Mesothelial cell of epicardium (in vitro differentiated cells): ENCODE measurements around the gene GRP. TPM values are rescaled to one million over a fixed set of nuclear protein-coding genes. Genes with fewer than 3 reads are reported as not detected.

Experiments
- DNase-seq, 2 experiments: peaks; one replicate each; pipeline ENCODE4 v3.0.0; 2021; ENCODE audit warnings: low spot score in 2 of 2; ENCODE audit not compliant: unreplicated experiment in 2 of 2
- H3K27ac Mint-ChIP-seq: 2 replicates; pipeline ENCODE4 v1.8.0; 2021; ENCODE audit warnings: mixed read lengths
- H3K27me3 Mint-ChIP-seq: 2 replicates; pipeline ENCODE4 v1.8.0; 2021; ENCODE audit warnings: low read depth, mixed read lengths
- H3K36me3 Mint-ChIP-seq: 2 replicates; pipeline ENCODE4 v1.8.0; 2021; ENCODE audit warnings: mixed read lengths
- H3K4me1 Mint-ChIP-seq: 2 replicates; pipeline ENCODE4 v1.8.0; 2021; ENCODE audit warnings: mixed read lengths
- H3K4me3 Mint-ChIP-seq: 2 replicates; pipeline ENCODE4 v1.8.0; 2021; ENCODE audit warnings: mild to moderate bottlenecking, moderate library complexity, mixed read lengths
- H3K9me3 Mint-ChIP-seq: 2 replicates; pipeline ENCODE4 v1.8.0; 2021; ENCODE audit warnings: mixed read lengths
- total RNA-seq: library from RNA; stranded (reverse); gene quantifications from 3 replicates; pipeline ENCODE4 v1.2.1, GENCODE V29; 2021
- TF ChIP-seq, protein P1 (sequence below): fragments of 200-600 bp; sonication (generic); IDR thresholded peaks from one replicate; pipeline ENCODE4 v1.5.0; 2021; ENCODE audit warnings: antibody characterized with exemption; ENCODE audit not compliant: unreplicated experiment

GRP gene
- total RNA-seq, 1 donor from 2014 or later, result not detected

DNA sequence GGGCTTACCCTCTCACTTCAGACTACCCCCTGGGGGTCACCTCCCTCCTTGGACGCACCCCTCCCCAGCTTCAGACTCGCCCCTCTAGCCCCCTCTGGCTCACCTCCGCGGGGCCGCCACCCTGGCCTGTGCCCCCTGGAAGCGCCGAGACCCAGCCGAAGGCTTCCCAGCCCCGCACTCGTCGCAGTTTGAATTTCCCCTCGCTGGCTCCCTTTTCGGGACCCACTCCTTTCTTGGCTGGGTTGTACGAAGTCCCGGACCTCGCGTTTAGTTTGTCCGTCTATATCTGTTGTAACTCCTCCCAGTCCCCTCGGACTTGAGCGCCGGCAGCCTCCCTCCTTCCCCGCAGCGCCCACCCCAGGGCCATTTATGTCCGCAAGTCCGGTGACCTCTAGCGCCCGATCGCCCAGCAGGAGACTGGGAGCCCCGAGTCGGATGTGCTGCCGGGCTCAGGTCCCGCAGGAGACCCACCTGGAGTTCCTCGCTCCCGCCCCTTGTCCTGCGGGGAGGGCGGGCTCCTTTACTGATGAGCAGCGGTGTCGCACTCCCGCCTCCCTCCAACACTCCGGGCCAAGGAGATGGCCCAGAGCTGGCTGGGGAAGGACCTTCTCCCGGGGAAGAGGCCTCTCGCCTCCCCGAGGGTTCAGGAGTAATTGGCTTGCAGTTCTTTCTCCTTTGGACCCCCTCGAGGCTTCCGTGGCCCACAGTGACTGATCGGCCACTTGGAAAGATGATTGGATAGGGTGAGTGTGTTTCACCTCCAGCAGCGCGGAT is 54.0 kb downstream of the GRP start:
- H3K36me3 Mint-ChIP-seq, result no peaks in the 10 kb centered on the region
- H3K4me1 Mint-ChIP-seq, result peaks cover 14% of the 10 kb centered on the region
- peak overlapping the region; percentile 36 for H3K4me3 Mint-ChIP-seq
- H3K27me3 Mint-ChIP-seq, result peaks cover 91% of the 10 kb centered on the region
- no peaks in the 10 kb centered on the region for H3K9me3 Mint-ChIP-seq
- H3K27ac Mint-ChIP-seq, result no peak overlapping the region
- TF ChIP-seq, protein P1, sequence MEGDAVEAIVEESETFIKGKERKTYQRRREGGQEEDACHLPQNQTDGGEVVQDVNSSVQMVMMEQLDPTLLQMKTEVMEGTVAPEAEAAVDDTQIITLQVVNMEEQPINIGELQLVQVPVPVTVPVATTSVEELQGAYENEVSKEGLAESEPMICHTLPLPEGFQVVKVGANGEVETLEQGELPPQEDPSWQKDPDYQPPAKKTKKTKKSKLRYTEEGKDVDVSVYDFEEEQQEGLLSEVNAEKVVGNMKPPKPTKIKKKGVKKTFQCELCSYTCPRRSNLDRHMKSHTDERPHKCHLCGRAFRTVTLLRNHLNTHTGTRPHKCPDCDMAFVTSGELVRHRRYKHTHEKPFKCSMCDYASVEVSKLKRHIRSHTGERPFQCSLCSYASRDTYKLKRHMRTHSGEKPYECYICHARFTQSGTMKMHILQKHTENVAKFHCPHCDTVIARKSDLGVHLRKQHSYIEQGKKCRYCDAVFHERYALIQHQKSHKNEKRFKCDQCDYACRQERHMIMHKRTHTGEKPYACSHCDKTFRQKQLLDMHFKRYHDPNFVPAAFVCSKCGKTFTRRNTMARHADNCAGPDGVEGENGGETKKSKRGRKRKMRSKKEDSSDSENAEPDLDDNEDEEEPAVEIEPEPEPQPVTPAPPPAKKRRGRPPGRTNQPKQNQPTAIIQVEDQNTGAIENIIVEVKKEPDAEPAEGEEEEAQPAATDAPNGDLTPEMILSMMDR, result no peak
- DNase-seq, result no peak

GRCh38 chr18:59274533-59274928 is 54.6 kb downstream of the GRP start:
- peaks cover 92% of the 10 kb centered on the region for H3K27me3 Mint-ChIP-seq
- TF ChIP-seq, protein P1, result no peak
- H3K9me3 Mint-ChIP-seq, result no peaks in the 10 kb centered on the region
- peaks cover 11% of the 10 kb centered on the region for H3K4me1 Mint-ChIP-seq
- no peak for DNase-seq
- H3K27ac Mint-ChIP-seq, result no peak overlapping the region
- no peaks in the 10 kb centered on the region for H3K36me3 Mint-ChIP-seq
- no peak overlapping the region for H3K4me3 Mint-ChIP-seq

DNA sequence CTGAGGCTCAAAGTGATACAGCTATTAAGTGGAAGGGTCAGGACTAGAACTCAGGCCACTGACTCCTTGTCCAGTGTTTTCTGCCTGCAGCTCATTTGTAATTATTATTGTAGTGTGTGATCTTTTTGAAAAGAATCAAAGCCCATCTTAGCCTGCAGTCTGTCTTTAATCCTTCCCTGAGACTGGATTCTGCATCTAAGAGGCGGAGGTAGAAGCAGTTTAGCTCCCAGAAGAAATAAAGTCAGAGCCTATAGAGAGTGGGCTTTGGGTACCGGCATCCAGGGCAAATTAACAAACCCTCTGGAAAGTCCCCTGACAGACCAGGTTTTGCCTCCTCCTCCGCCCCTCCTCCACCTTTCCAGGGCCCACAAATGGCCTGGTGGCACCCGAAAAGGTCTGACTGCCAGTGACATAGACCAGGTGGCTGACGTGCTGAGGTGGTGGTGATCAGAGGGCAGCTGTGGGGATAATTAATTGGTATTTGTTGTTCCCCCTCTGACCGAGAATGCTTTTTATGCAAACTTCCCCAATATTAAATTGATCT is 55.5 kb downstream of the GRP start:
- Mint-ChIP-seq H3K27me3 (peaks cover 93% of the 10 kb centered on the region), H3K27ac (no peak overlapping the region), H3K4me1 (peaks cover 8% of the 10 kb centered on the region), H3K36me3 (no peaks in the 10 kb centered on the region), H3K4me3 (no peak overlapping the region), H3K9me3 (no peaks in the 10 kb centered on the region)
- no peak for DNase-seq
- TF ChIP-seq, protein P1, result no peak

GRCh38 chr18:59276047-59276446 is 56.1 kb downstream of the GRP start:
- H3K4me3 Mint-ChIP-seq, result no peak overlapping the region
- H3K27ac Mint-ChIP-seq, result no peak overlapping the region
- peaks cover 8% of the 10 kb centered on the region for H3K4me1 Mint-ChIP-seq

GRCh38 chr18:59278793-59279192 is 58.8 kb downstream of the GRP start:
- H3K36me3 Mint-ChIP-seq, result no peaks in the 10 kb centered on the region
- no peak overlapping the region for H3K4me3 Mint-ChIP-seq
- H3K27me3 Mint-ChIP-seq, result peaks cover 99% of the 10 kb centered on the region
- no peak for DNase-seq
- TF ChIP-seq, protein P1, result no peak
- H3K9me3 Mint-ChIP-seq, result no peaks in the 10 kb centered on the region
- peaks cover 4% of the 10 kb centered on the region for H3K4me1 Mint-ChIP-seq
- no peak overlapping the region for H3K27ac Mint-ChIP-seq

More at GRCh38 chr18:59276047-59276446, 56.1 kb downstream of the GRP start:
- TF ChIP-seq, protein P1, result no peak
- Mint-ChIP-seq H3K27me3 (peaks cover 93% of the 10 kb centered on the region), H3K9me3 (no peaks in the 10 kb centered on the region), H3K36me3 (no peaks in the 10 kb centered on the region)
- DNase-seq, result no peak
